NK-92 (cell line): ENCODE data around the gene P4HTM.

Experiments
- DNase-seq: peaks from one replicate; lab custom pipeline; 2025; ENCODE audit not compliant: unreplicated experiment; lab: John Stamatoyannopoulos, UW

Gene P4HTM

DNA sequence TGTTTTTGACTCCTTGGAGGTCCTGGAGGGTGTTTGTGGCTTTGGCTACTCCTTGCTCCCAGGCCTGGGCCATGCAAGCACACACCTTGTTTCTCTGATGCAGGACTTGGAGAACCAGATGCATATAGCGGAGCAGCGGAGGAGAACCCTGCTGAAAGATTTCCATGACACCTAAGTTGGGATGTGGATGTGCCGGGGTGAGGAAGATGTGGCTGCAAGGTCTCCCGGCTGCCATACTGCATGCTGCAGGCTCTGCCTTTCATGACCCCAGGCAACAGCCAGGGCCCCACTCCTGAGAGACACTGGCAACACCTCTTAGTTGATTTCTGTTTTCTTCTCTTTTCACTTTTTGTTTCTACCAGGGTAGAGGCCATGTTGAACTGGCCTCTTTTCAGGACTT is 6.9 kb upstream of the P4HTM start:
- no peak for DNase-seq

DNA sequence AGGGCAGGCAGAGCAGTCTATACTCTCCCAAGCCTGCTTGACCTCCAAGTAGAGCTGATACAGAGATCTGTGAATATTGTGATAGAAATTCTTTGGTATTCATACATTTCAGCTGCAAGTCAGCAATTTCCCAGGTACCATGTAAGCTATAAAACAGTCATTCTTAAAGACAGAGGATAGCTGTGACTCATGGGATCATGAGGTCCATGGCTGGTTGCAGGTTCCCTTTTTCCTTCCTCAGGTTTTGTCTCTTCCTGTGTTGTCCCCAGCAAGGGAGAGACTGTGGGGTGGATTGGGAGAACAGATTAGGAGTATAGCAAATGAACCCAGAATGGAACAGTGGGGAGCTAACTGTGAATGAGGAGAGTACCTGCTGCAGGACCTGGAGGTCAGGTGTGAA is 5.4 kb upstream of the P4HTM start:
- no peak for DNase-seq

- no peak for DNase-seq
These were observed 4.1 kb upstream of the P4HTM start for GRCh38 chr3:48985831-48986376.

DNA sequence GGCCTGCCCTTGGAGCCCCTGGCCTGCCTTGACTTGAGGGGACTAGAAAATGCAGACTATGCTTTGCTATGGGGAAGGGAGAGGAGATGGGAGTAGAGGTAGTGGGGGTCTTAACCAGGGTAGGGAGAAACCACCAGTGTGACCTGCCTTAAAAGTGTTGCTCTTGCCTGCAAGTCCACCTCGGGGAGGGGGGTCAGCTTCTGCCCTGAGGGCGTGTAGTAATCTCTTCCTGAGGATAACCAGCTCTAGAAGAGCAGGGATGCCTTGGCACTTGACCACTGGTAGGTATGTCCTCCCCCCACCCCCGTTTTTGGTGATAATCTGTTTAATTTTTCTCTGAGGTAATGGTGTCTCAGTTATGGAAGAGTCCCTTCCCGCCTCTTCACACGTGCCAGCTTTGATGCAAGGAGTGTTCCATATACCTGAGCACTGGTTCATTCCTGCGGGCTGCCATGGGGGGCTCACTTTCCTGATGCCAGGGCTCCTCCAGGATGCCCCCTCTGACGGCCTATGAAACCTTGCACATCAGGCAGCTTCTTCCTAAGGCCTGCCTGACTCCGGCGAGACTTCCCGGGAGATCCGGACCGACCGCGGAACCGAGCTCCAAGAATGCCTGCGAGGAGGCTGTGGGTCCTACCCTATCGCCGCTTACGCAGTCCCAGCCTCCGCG is 780 bp upstream of the P4HTM start:
- DNase-seq: no peak

DNA sequence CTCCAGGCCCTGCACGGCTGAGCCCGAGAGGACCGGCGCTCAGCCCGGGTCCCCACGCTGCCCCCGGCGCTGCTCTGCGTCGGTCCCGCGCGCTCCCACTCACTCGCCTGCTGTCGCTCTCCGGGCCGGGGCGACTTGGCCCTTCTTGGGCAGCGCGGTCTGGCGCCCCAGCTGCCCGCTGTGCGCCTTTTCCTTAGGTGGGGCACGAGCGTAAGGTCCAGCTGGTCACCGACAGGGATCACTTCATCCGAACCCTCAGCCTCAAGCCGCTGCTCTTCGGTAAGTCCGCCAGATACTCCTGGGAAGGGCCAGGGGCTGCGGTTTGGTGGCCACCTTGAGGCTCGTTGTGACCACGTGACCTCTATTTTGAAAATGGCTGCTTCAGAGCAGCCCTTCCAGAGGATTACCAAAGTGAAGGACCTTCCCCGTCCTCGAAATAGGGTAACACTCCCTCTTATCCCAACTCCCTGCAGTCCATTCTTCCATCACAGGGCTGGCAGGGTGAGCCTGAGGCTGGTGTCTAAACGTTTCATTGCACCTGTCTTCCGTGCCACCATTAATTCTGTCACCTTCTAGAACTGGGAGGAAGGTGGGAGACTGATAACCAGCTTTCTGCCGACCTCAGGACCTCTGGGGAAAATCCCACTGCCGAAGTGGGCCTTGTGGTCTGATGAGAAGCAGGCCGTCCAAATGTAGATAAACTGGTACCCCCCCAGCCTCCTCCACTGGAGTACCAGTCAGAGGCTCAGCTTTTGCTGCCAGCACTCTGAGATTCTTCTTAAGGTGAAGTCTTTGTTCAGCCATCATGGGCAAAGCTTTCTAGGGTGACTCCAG is 812 bp downstream of the P4HTM start:
- no peak for DNase-seq

DNA sequence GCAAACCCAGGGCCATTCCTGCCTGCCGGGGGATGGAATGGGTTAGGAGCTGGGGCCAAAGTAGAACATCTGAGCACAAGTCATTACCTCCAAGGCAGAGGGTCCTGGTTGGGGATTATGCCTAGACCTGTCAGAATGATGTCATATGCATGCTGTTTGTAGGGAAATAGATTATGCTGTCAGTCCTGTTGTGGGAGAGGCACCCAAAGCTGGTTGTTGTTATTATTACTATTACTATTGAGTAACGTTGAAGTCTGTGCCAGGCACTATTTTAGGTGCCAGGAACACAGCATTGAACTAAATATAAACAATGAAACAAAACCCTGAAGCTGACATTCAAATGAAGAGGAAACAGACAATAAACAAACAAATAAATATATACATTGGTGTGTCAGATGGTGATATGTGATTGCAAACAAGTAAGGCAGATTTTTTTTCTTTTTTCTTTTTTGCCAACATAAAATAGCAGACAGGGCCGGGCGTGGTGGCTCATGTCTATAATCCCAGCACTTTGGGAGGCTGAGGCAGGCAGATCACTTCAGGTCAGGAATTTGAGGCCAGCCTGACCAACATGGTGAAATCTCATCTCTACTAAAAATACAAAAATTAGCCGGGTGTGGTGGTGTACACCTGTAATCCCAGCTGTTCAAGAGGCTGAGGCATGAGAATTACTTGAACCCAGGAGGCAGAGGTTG is 2.0 kb downstream of the P4HTM start:
- DNase-seq: no peak

DNA sequence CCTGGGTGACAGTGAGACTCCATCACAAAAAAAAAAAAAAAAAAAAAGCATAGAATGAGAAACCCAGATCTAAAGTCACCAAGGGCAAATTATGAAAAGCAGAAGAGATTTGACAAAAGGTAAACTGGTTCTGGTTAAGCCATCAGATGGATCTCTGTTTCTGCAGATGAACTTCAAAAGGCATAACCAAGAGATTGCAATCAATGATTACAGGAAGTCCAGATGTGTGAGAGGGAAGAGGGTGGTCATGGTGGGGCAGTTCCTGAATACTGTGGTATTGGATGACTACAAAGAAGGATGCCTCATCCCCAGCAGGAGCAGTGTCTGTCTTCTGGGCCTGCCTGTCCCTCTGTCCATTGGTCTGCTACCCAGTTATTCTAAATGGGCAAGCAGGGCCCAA is 3.8 kb downstream of the P4HTM start:
- DNase-seq: no peak

GRCh38 chr3:48996640-48997039 is 6.6 kb downstream of the P4HTM start:
- DNase-seq: no peak

- DNase-seq: no peak
These were observed 7.1 kb downstream of the P4HTM start for GRCh38 chr3:48997102-48997635.

GRCh38 chr3:48997714-48998637 is 7.9 kb downstream of the P4HTM start:
- DNase-seq: no peak

DNA sequence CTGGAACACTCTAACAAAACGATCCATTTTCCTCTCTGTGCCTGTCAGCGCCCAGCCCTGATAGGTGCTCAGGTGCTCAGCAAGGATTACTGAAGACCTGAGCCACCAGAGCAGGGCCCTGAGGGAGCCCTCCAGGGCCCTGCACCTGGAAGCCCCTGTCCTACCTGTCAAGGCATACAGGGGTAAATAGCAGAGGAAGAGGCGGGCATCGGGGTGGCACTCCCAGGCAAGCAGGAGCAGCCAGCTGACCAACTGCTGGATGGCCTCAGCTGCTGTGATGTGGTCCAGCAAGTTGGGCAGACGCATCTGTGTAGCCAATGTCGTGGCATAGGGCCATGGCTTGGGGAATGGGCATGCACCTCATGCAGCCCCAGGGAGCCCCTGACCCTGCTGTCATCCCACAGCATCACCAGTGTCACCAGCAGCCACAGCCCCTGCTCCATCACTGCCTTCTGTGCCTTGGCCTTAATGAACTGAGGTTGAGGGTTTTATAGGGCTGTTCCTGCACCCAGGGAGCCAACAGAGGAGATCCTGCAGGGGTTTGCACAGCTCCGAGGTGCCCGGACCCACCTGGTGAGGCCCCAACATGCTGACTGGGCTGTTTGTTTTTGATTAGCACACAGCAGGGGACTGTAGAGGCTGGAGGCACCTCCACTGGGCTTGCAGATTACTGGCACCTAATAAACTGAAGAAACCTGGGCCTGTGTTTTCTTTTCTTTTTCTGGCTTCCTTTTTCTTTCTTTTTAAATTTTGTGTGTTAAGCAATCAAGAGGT is 9.2 kb downstream of the P4HTM start:
- no peak for DNase-seq

DNA sequence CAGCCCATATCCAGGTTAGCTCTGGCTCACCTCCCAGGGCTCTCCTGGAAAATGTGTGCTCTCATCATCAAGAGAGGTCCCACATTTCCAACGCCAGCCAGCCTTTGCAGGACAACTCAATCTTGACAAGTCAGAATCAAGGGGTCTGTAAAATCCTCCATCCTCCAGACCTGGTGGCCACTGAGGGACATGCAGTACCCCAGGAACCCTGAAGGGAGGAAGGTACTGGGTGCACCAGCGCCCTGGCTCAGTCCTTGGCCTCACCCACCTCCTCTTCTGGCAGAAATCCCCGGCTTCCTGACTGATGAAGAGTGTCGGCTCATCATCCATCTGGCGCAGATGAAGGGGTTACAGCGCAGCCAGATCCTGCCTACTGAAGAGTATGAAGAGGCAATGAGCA is 11.1 kb downstream of the P4HTM start:
- no peak for DNase-seq

- no peak for DNase-seq
These were observed 14.6 kb downstream of the P4HTM start for GRCh38 chr3:49004352-49005302.

DNA sequence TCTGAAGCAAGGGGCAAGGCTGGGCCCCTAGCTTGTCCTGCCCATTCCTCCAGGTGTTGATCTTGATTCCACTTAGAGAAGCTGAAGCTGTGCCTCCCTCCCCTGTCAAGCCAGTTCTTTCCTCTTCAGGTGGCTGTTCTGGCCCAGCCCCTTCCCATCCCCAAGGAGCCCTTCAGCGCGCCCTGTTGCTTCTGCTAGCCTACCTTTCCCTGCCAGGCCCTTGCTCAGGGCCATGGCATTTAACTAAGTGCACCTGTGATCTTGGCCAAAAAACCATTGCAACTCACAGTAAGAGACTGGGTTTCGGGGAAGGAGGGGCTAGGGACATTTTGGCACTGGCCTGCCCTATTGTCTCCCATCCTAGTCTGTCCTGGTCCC is 15.3 kb downstream of the P4HTM start:
- DNase-seq: no peak

GRCh38 chr3:49005998-49006397 is 16.0 kb downstream of the P4HTM start:
- DNase-seq: no peak

DNA sequence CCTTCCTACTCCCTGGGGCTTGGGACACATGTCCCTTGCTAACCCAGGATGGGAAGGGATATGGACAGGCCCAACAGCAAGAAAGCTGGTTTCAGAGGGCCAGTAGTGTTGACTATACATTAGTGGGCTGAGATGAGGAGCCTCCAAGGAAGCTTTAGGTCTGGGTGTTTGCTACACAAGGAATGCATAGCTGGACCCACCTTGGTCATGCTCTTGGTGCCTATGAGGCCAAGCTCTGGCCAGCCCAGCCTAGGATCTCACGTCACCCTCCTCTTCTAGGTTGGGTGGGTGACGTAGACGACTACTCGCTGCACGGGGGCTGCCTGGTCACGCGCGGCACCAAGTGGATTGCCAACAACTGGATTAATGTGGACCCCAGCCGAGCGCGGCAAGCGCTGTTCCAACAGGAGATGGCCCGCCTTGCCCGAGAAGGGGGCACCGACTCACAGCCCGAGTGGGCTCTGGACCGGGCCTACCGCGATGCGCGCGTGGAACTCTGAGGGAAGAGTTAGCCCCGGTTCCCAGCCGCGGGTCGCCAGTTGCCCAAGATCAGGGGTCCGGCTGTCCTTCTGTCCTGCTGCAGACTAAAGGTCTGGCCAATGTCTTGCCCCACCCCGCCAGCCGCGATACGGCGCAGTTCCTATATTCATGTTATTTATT is 16.5 kb downstream of the P4HTM start:
- no peak for DNase-seq

GRCh38 chr3:49007068-49007770 is 17.2 kb downstream of the P4HTM start, which contains the start of gene WDR6:
Gene WDR6 (plus strand): TSS chr3:49007391. CDS start chr3:49007432, 41 bp downstream.
- DNase-seq: peak; percentile 63
